Diencephalon (tissue), 1 donor: ENCODE results near the gene HECA. TPM values are rescaled to one million over a fixed set of nuclear protein-coding genes. Genes with fewer than 3 reads are reported as not detected.

Source experiments
- total RNA-seq: library from RNA; depleted of rRNA; stranded (reverse); fragments of >200 nt; gene quantifications from one replicate; pipeline ENCODE4 v1.2.3, GENCODE V29; 2014

The HECA gene, protein sequence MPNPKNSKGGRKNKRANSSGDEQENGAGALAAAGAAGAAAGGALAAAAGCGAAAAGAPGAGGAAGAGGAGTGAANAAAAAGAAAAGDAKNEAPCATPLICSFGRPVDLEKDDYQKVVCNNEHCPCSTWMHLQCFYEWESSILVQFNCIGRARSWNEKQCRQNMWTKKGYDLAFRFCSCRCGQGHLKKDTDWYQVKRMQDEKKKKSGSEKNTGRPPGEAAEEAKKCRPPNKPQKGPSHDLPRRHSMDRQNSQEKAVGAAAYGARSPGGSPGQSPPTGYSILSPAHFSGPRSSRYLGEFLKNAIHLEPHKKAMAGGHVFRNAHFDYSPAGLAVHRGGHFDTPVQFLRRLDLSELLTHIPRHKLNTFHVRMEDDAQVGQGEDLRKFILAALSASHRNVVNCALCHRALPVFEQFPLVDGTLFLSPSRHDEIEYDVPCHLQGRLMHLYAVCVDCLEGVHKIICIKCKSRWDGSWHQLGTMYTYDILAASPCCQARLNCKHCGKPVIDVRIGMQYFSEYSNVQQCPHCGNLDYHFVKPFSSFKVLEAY
- 46.1 TPM for total RNA-seq

DNA sequence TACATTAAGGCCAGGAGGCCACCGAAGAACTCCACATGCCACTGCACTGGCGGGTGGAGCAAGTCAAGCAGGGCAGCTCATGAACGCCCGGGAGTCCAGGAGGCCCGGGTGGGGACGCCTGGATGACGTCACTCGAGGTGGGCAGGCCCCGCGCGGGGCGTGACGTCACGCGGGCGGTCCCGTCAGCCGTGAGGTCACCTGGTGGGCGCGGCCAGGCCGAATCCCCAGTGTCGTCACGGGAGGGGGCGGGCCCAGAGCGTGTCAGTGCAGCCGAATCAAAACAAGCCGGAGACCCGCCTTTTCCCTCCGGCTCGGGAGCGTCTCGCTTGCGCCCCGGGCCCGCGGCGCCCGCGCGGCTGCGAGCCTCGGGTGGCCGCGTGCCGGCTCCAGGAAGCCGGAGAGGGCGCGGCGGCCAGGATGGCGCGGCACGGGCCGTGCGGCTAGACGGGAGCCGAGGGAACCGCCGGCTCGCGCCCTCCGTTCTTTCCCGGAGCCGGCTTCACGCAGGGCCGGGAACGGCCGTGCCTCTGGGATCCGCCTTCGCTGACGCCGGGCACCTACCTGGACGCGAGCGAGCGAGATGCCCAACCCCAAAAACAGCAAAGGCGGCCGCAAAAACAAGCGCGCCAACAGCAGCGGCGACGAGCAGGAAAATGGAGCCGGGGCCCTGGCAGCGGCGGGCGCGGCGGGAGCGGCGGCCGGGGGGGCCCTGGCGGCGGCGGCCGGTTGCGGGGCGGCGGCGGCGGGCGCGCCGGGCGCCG lies at the start of gene HECA:
HECA (plus strand) TSS at position 264 of the 761 bp plus-strand sequence; CDS start at position 581, 317 bp downstream.

Other genes starting within 250 kb of the HECA start
- 107 TPM for gene REPS1, start 146.8 kb upstream of the HECA start, total RNA-seq
- gene ABRACL, start 106.3 kb upstream of the HECA start, total RNA-seq = 18.9 TPM
- 1.2 TPM for gene TXLNB, start 156.9 kb downstream of the HECA start, total RNA-seq
- 44.3 TPM for gene CITED2, start 239.6 kb downstream of the HECA start, total RNA-seq